ENCODE data around the gene NPC1L1.

DNA sequence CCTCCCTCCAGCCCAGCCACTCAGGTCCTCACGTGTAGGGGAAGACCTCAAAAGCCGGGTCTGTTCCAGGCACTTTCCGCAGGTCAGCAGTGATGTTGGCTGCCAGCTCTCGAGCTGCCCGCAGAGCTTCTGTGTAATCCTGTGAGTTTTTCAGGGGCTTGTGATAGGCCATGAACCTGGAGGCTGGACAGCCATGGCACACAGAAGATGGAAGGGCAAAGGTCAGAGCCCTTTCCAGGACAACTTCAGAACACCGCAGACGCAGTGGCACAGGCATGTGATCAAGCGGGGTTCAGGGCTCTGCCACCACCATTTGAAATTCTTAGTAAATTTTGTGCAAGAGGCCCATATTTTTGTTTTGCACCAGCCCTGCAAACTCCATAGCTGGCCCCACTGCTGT lies 24.0 kb downstream of the NPC1L1 start:
- TF ChIP-seq, protein P1, sequence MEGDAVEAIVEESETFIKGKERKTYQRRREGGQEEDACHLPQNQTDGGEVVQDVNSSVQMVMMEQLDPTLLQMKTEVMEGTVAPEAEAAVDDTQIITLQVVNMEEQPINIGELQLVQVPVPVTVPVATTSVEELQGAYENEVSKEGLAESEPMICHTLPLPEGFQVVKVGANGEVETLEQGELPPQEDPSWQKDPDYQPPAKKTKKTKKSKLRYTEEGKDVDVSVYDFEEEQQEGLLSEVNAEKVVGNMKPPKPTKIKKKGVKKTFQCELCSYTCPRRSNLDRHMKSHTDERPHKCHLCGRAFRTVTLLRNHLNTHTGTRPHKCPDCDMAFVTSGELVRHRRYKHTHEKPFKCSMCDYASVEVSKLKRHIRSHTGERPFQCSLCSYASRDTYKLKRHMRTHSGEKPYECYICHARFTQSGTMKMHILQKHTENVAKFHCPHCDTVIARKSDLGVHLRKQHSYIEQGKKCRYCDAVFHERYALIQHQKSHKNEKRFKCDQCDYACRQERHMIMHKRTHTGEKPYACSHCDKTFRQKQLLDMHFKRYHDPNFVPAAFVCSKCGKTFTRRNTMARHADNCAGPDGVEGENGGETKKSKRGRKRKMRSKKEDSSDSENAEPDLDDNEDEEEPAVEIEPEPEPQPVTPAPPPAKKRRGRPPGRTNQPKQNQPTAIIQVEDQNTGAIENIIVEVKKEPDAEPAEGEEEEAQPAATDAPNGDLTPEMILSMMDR (IDR thresholded peaks at IDR 0.05; ENCODE audit: insufficient read depth, low read length, poor library complexity, severe bottlenecking) = no peak
- TF ChIP-seq EZH2phosphoT487 (conservative IDR thresholded peaks at IDR 0.05; ENCODE audit: low read length) = no peak

Data from SU-DHL-6 (cell line).